OCI-LY7 (cell line): Measurements from ENCODE around the gene NCOA7.
"Not testable (repeated sequence)": the region's sequence is repeated elsewhere in the genome, so short reads cannot be mapped to it uniquely, and the experiment has no call there.

Experiments used
- CTCF ChIP-seq: fragments of 200-600 bp; sonication (generic); conservative IDR thresholded peaks from 2 replicates; pipeline ENCODE4 v1.5.1; 2014; ENCODE audit warnings: mild to moderate bottlenecking, antibody characterized with exemption, low read length, moderate library complexity, mixed read lengths
- EZH2phosphoT487 ChIP-seq: fragments of 200-600 bp; sonication (generic); IDR thresholded peaks from 2 replicates; pipeline ENCODE4 v1.6.1; 2018; ENCODE audit warnings: low read depth, borderline replicate concordance, mild to moderate bottlenecking, mixed run types, antibody characterized with exemption, low read length, moderate library complexity, mixed read lengths

- not testable (repeated sequence) for TF ChIP-seq CTCF, EZH2phosphoT487
These were observed 14.2 kb downstream of the NCOA7 start for GRCh38 chr6:125804866-125805425.
